Measurements from ENCODE around the gene ERVFRD-1. TPM values are rescaled to one million over a fixed set of nuclear protein-coding genes. Genes with fewer than 3 reads are reported as not detected.
"Not testable (repeated sequence)": the region's sequence is repeated elsewhere in the genome, so short reads cannot be mapped to it uniquely, and the experiment has no call there.

Gene ERVFRD-1
- total RNA-seq, 1 donor: not detected

GRCh38 chr6:11120271-11121005 lies 8.9 kb upstream of the ERVFRD-1 start:
- peak; percentile 54 for DNase-seq (ENCODE audit: low read depth)
- H3K4me3 ChIP-seq (ENCODE audit: low read depth, low read length): no peak overlapping the region
- no peak for TF ChIP-seq CTCF (IDR thresholded peaks at IDR 0.05; ENCODE audit: insufficient read depth, low read length)

GRCh38 chr6:11115808-11116536 lies 4.4 kb upstream of the ERVFRD-1 start:
- not testable (repeated sequence) for H3K4me3 ChIP-seq (ENCODE audit: low read depth, low read length); DNase-seq (ENCODE audit: low read depth)

- TF ChIP-seq CTCF (IDR thresholded peaks at IDR 0.05; ENCODE audit: insufficient read depth, low read length): no peak
- no peak overlapping the region for H3K4me3 ChIP-seq (ENCODE audit: low read depth, low read length)
- DNase-seq (ENCODE audit: low read depth): peak; percentile 35
These were observed 1.5 kb upstream of the ERVFRD-1 start for GRCh38 chr6:11113038-11113437.

GRCh38 chr6:11111769-11112437 lies 378 bp upstream of the ERVFRD-1 start:
- no peak for DNase-seq (ENCODE audit: low read depth)
- no peak overlapping the region for H3K4me3 ChIP-seq (ENCODE audit: low read depth, low read length)
- no peak for TF ChIP-seq CTCF (IDR thresholded peaks at IDR 0.05; ENCODE audit: insufficient read depth, low read length)

GRCh38 chr6:11108726-11109125 lies 2.8 kb downstream of the ERVFRD-1 start:
- TF ChIP-seq CTCF (IDR thresholded peaks at IDR 0.05; ENCODE audit: insufficient read depth, low read length): no peak
- no peak for DNase-seq (ENCODE audit: low read depth)
- no peak overlapping the region for H3K4me3 ChIP-seq (ENCODE audit: low read depth, low read length)

- DNase-seq (ENCODE audit: low read depth): no peak
- no peak overlapping the region for H3K4me3 ChIP-seq (ENCODE audit: low read depth, low read length)
- no peak for TF ChIP-seq CTCF (IDR thresholded peaks at IDR 0.05; ENCODE audit: insufficient read depth, low read length)
These were observed 8.5 kb downstream of the ERVFRD-1 start for GRCh38 chr6:11103065-11103464.

- H3K4me3 ChIP-seq (ENCODE audit: low read depth, low read length): no peak overlapping the region
- TF ChIP-seq CTCF (IDR thresholded peaks at IDR 0.05; ENCODE audit: insufficient read depth, low read length): no peak
- DNase-seq (ENCODE audit: low read depth): no peak
These were observed 10.1 kb downstream of the ERVFRD-1 start for GRCh38 chr6:11101417-11101816.
